Endothelial cell of umbilical vein (primary cell): ENCODE measurements around the gene SCARF1. TPM values are rescaled to one million over a fixed set of nuclear protein-coding genes. Genes with fewer than 3 reads are reported as not detected.

Experiments
- BruUV-seq: library from RNA; stranded (reverse); fragments of 400-500 nt; replicated peaks from 2 replicates; lab custom pipeline; 2021; lab: Mats Ljungman, UMichigan
- CTCF ChIA-PET: fragments of 300-600, 350-600 bp; sonication (Branson Sonifier 250); formaldehyde crosslinking; loops from one replicate; lab custom pipeline; 2021; ENCODE audit warnings: antibody characterized with exemption, inconsistent platforms; lab: Charles Lee
- POLR2A ChIA-PET: fragments of 300-600, 350-600 bp; sonication (Branson Sonifier 250); formaldehyde crosslinking; loops from one replicate; lab custom pipeline; 2021; ENCODE audit warnings: antibody characterized with exemption, inconsistent platforms; lab: Charles Lee
- DNase-seq: peaks from one replicate; pipeline ENCODE4 v3.0.0-alpha.2; 2011; ENCODE audit warnings: low read depth, low spot score
- FAIRE-seq: peaks from 2 replicates; lab custom pipeline; 2011; peaks lifted over from hg19 to GRCh38; lab: Jason Lieb, UNC
- H2AFZ ChIP-seq: 2 replicates; pipeline ENCODE4 v1.6.0; 2012; ENCODE audit warnings: low read depth, low read length, control low read depth, inconsistent platforms
- H3K27ac ChIP-seq: 2 replicates; pipeline ENCODE4 v1.5.1; 2011; ENCODE audit warnings: low read depth, mild to moderate bottlenecking, control low read depth, low read length, moderate library complexity; ENCODE audit not compliant: insufficient read depth
- H3K27me3 ChIP-seq, 2 experiments: 2 replicates each; pipeline versions ENCODE4 v1.6.0 to v1.6.1; 2011; ENCODE audit warnings: low read length in 2 of 2, mixed read lengths in 1 of 2; ENCODE audit not compliant: control insufficient read depth in 2 of 2, insufficient read depth in 2 of 2
- H3K36me3 ChIP-seq, 2 experiments: 2 replicates in 1 of 2; 3 replicates in 1 of 2; pipeline ENCODE4 v1.5.1; 2011; ENCODE audit warnings: low read length in 2 of 2, mild to moderate bottlenecking in 1 of 2, moderate library complexity in 1 of 2; ENCODE audit not compliant: control insufficient read depth in 2 of 2, insufficient read depth in 2 of 2; ENCODE audit errors: extremely low read depth in 1 of 2
- H3K4me1 ChIP-seq: 3 replicates; pipeline ENCODE4 v1.5.1; 2011; ENCODE audit warnings: mild to moderate bottlenecking, low read length; ENCODE audit not compliant: control insufficient read depth, insufficient read depth; ENCODE audit errors: extremely low read depth
- H3K4me2 ChIP-seq: 2 replicates; pipeline ENCODE4 v1.6.1; 2011; ENCODE audit warnings: low read length, control low read depth, mixed read lengths; ENCODE audit not compliant: insufficient read depth
- H3K4me3 ChIP-seq, 3 experiments: fragments of 200-600 bp in 1 of 3; sonication (generic), shearing (Covaris generic) in 1 of 3; replicated peaks in 1 of 3; 2 replicates each; pipeline ENCODE4 v1.5.1; 2011 to 2016; ENCODE audit warnings: control low read depth in 3 of 3, low read length in 3 of 3, mild to moderate bottlenecking in 2 of 3, inconsistent platforms in 1 of 3, low read depth in 1 of 3, moderate library complexity in 1 of 3; ENCODE audit not compliant: insufficient read depth in 1 of 3
- H3K79me2 ChIP-seq: 2 replicates; pipeline ENCODE4 v1.6.0; 2012; ENCODE audit warnings: low read length, inconsistent platforms; ENCODE audit not compliant: control insufficient read depth, insufficient read depth
- H3K9ac ChIP-seq: replicated peaks from 2 replicates; pipeline ENCODE3; 2011; ENCODE audit warnings: low read length, control low read depth; ENCODE audit not compliant: insufficient read depth; ENCODE audit errors: extremely low read depth
- H3K9me1 ChIP-seq: replicated peaks from 3 replicates; pipeline ENCODE4 v1.6.0; 2011; ENCODE audit warnings: mild to moderate bottlenecking, low read length; ENCODE audit not compliant: control insufficient read depth, insufficient read depth; ENCODE audit errors: extremely low read depth
- H3K9me3 ChIP-seq: replicated peaks from 2 replicates; pipeline ENCODE4 v1.5.1; 2012; ENCODE audit warnings: low read length, inconsistent platforms; ENCODE audit not compliant: control insufficient read depth, insufficient read depth
- H4K20me1 ChIP-seq: replicated peaks from 2 replicates; pipeline ENCODE3; 2011; ENCODE audit warnings: mild to moderate bottlenecking, low read length; ENCODE audit not compliant: control insufficient read depth, insufficient read depth; ENCODE audit errors: extremely low read depth
- CTCF ChIP-seq, 2 donors: IDR thresholded peaks; 1 replicate in 1 of 2; 2 replicates in 1 of 2; pipeline ENCODE4 v1.5.1; 2011; ENCODE audit warnings: low read length in 2 of 2, mild to moderate bottlenecking in 2 of 2, moderate library complexity in 2 of 2, control low read depth in 1 of 2, inconsistent platforms in 1 of 2, low read depth in 1 of 2; ENCODE audit not compliant: insufficient read depth in 1 of 2; ENCODE audit errors: extremely low read depth in 1 of 2
- EZH2 ChIP-seq: IDR thresholded peaks from 2 replicates; pipeline ENCODE4 v1.6.1; 2012; ENCODE audit warnings: borderline replicate concordance, low read depth, mild to moderate bottlenecking, moderate library complexity, low read length, inconsistent platforms; ENCODE audit not compliant: severe bottlenecking
- FOS ChIP-seq: IDR thresholded peaks from 2 replicates; pipeline ENCODE4 v1.6.1; 2011; ENCODE audit warnings: mild to moderate bottlenecking, low read length, moderate library complexity, borderline replicate concordance; ENCODE audit not compliant: insufficient read depth
- GATA2 ChIP-seq: IDR thresholded peaks from 2 replicates; pipeline ENCODE4 v1.7.0; 2011; ENCODE audit warnings: low read depth, mild to moderate bottlenecking, moderate library complexity, mixed read lengths, low read length; ENCODE audit not compliant: insufficient read length, insufficient read depth
- JUN ChIP-seq: IDR thresholded peaks from 2 replicates; pipeline ENCODE4 v1.6.1; 2011; ENCODE audit warnings: borderline replicate concordance, low read depth; ENCODE audit not compliant: insufficient read length, insufficient read depth
- MYC ChIP-seq: IDR thresholded peaks from one replicate; pipeline ENCODE4 v1.6.1; 2011; ENCODE audit warnings: mild to moderate bottlenecking, low read depth, low read length
- POLR2A ChIP-seq: IDR thresholded peaks from 2 replicates; pipeline ENCODE4 v1.6.1; 2012; ENCODE audit warnings: low read depth, mild to moderate bottlenecking, control low read depth, low read length
- POLR2AphosphoS5 ChIP-seq: IDR thresholded peaks from 2 replicates; pipeline ENCODE4 v1.6.1; 2012; ENCODE audit warnings: low read depth, mild to moderate bottlenecking, control low read depth, low read length, moderate library complexity; ENCODE audit not compliant: insufficient read depth
- dilution Hi-C: fragments of 300-500 bp; cut with MboI; formaldehyde crosslinking; loops from one replicate; pipeline ENCODE4 v1.15.0; 2019; ENCODE audit warnings: low sequenced_read_pairs; ENCODE audit not compliant: extremely low pct_ligation_motif_present
- intact Hi-C: fragments of 100-400 bp; cut with micrococcal nuclease; formaldehyde crosslinking; loops from one replicate; pipeline ENCODE4 v1.10.0; 2022
- polyA plus RNA-seq, 4 experiments: library from polyadenylated mRNA; depleted of rRNA in 3 of 4; stranded (reverse) in 3 of 4; unstranded in 1 of 4; fragments of >200 nt; gene quantifications; 2 replicates each; pipeline versions ENCODE4 v1.2.1 to v1.2.3, GENCODE V29; 2011 to 2012; ENCODE audit warnings: missing spikeins in 1 of 4
- total RNA-seq: library from RNA; stranded (reverse); gene quantifications from 2 replicates; pipeline ENCODE4 v1.2.3, GENCODE V29; 2021
- TF ChIP-seq, protein P1 (sequence below): IDR thresholded peaks from 2 replicates; pipeline ENCODE4 v1.6.1; 2011; ENCODE audit not compliant: insufficient read depth, insufficient read length

SCARF1 gene
- total and polyA plus RNA-seq, 2 donors (not counting 3 experiments of a cell fraction or from before 2014, with no cell fraction given): 52.8 to 93.7 TPM

DNA sequence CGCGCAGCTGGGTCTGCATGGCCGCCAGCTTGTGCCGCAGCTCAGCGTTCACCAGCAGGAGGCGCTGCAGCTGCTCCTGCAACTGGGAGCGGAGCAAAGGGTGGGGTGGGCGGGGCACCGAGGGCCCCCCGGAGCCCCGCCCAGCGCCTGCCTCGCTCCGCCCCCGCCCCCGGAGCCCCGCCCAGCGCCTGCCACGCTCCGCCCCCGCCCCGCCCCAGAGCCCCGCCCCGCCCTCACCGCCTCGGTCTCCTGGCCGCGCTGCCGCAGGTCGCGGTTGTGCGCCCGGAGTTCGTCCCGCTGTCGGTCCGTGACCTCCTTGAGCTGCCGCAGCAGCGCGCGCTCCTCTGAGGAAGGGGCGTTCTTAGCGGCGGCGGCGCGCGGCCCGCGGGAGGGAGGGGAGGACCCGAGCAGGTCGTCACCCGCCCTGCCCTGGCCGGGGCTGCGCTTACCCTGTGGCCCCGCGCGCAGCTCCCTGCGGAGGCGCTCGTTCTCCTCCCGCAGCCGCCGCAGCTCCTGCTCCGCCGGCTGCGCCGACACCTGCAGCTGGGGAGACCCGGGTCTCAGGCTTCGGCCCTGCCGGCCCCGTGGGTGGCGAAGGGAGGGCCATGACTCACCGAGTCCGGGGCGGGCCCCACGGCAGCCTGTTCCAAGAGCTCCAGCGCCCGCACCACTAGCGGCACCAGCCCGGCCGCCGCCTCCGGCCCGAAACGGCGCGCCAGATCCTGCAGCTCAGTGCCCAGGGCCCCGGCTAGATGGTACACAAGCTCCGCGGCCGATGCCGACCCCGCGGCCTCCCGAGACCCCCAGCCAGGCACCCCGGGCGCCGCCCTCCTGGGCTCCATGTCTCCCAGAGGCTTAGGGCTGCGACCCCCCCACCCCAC is 3.7 kb upstream of the SCARF1 start:
- Histone ChIP-seq H4K20me1 (no peaks in the 10 kb centered on the region), H3K36me3 (peaks cover 27 to 30% of the 10 kb centered on the region in 2 experiments), H3K4me1 (peaks cover 40% of the 10 kb centered on the region), H3K9ac (peak overlapping the region; percentile 20), H2AFZ (peak overlapping the region; percentile 26), H3K27ac (peak overlapping the region; percentile 54), H3K79me2 (peaks cover 13% of the 10 kb centered on the region), H3K9me1 (no peaks in the 10 kb centered on the region), H3K4me3 (peak overlapping the region; percentile 10 to 52 (median 39)), H3K4me2 (peak overlapping the region; percentile 50), H3K27me3 (no peaks in the 10 kb centered on the region), H3K9me3 (no peaks in the 10 kb centered on the region)
- ChIA-PET CTCF (interaction anchor here (0.6 to 7.7 kb wide), 36 partner anchors 9 to 394 kb away, joined by 3 to 218 read pairs (median 4); partner anchors contain the start of genes INPP5K, PITPNA and SLC43A2), POLR2A (interaction anchor here (0.6 to 2.1 kb wide), 5 partner anchors 24 to 160 kb away, joined by 3 to 10 read pairs (median 4); no protein-coding TSS in a partner anchor)
- TF ChIP-seq GATA2 (no peak), POLR2AphosphoS5 (peak; percentile 49), JUN (peak; percentile 24), POLR2A (peak; percentile 46), EZH2 (no peak), MYC (no peak), CTCF (IDR thresholded peaks at IDR 0.05; ENCODE audit: extremely low read depth in 1 of 2, insufficient read depth in 1 of 2, low read depth in 1 of 2, low read length in 2 of 2) (peak; percentile 63 to 94), FOS (peak; percentile 70)
- TF ChIP-seq, protein P1, sequence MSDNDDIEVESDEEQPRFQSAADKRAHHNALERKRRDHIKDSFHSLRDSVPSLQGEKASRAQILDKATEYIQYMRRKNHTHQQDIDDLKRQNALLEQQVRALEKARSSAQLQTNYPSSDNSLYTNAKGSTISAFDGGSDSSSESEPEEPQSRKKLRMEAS: peak; percentile 19
- DNase-seq (peak; percentile 94), FAIRE-seq (peak; percentile 82)
- no TSS peak for BruUV-seq
- dilution Hi-C loops: no loop called here
- intact Hi-C loops: loop anchor here (1.0 to 2.0 kb wide), 6 partner anchors 36 to 390 kb away; partner anchors contain the start of genes INPP5K and PRPF8
